Activated T-helper 1 cell treated with anti-CD3 and anti-CD28 coated beads, Interleukin-12 subunit alpha, Interleukin-12 subunit beta, Interleukin-2, Interleukin-4 antibody, amounts not matched to agents 30 ng/mL and 10 ng/mL and 1 ng/mL, durations not matched to agents 14 hours and 24 hours and 36 hours (primary cell): ENCODE results near the gene EMILIN2. TPM values are rescaled to one million over a fixed set of nuclear protein-coding genes. Genes with fewer than 3 reads are reported as not detected.
"Not testable (repeated sequence)": the region's sequence is repeated elsewhere in the genome, so short reads cannot be mapped to it uniquely, and the experiment has no call there.

Experiments
- DNase-seq: peaks from one replicate; pipeline ENCODE4 v3.0.0; 2021; ENCODE audit warnings: low spot score
- H3K27ac Mint-ChIP-seq: one replicate; pipeline ENCODE4 v1.8.0; 2021; ENCODE audit warnings: mild to moderate bottlenecking, mixed read lengths
- H3K27me3 Mint-ChIP-seq: one replicate; pipeline ENCODE4 v1.8.0; 2022; ENCODE audit warnings: mild to moderate bottlenecking, moderate library complexity, mixed read lengths; ENCODE audit not compliant: insufficient read depth
- H3K36me3 Mint-ChIP-seq: one replicate; pipeline ENCODE4 v1.8.0; 2021; ENCODE audit warnings: low read depth, mixed read lengths
- H3K4me1 Mint-ChIP-seq: one replicate; pipeline ENCODE4 v1.8.0; 2021; ENCODE audit warnings: low read depth, mixed read lengths
- H3K4me3 Mint-ChIP-seq: one replicate; pipeline ENCODE4 v1.8.0; 2021; ENCODE audit warnings: mild to moderate bottlenecking, moderate library complexity, mixed read lengths
- H3K9me3 Mint-ChIP-seq: one replicate; pipeline ENCODE4 v1.8.0; 2021; ENCODE audit warnings: mixed read lengths
- intact Hi-C: fragments of 100-400 bp; cut with micrococcal nuclease; formaldehyde crosslinking; loops from one replicate; pipeline ENCODE4 v1.15.1; 2024
- total RNA-seq: library from RNA; stranded (reverse); gene quantifications from 2 replicates; pipeline ENCODE4 v1.2.3, GENCODE V29; 2022

The EMILIN2 gene
- total RNA-seq, 1 donor from 2014 or later, result 28.0 TPM

DNA sequence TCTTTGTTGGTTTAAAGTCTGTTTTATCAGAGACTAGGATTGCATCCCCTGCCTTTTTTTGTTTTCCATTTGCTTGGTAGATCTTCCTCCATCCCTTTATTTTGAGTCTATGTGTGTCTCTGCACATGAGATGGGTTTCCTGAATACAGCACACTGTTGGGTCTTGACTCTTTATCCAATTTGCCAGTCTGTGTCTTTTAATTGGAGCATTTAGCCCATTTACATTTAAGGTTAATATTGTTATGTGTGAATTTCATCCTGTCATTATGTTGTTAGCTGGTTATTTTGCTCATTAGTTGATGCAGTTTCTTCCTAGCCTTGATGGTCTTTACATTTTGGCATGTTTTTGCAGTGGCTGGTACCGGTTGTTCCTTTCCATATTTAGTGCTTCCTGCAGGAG lies 17.2 kb downstream of the EMILIN2 start:
- H3K4me3 Mint-ChIP-seq, H3K27ac Mint-ChIP-seq, H3K4me1 Mint-ChIP-seq, H3K36me3 Mint-ChIP-seq, H3K27me3 Mint-ChIP-seq, DNase-seq, intact Hi-C loops: not testable (repeated sequence)
- H3K9me3 Mint-ChIP-seq, result peaks cover 14% of the 10 kb centered on the region

DNA sequence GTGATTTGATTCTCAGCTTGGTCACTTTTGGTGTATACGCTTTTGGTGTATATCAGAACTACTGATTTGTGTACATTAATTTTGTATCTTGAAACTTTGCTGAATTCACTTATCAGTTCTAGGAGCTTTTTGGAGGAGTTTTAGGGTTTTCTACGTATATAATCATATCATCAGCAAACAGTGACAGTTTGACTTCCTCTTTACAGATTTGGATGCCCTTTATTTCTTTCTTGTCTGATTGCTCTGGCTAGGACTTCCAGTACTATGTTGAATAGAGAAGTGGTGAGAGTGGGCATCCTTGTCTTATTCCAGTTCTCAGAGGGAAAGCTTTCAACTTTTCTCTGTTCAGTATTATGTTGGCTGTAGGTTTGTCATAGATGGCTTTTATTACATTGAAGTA lies 19.7 kb downstream of the EMILIN2 start:
- intact Hi-C loops, H3K9me3 Mint-ChIP-seq, H3K4me1 Mint-ChIP-seq, H3K27ac Mint-ChIP-seq, H3K27me3 Mint-ChIP-seq, DNase-seq, H3K36me3 Mint-ChIP-seq, H3K4me3 Mint-ChIP-seq: not testable (repeated sequence)

DNA sequence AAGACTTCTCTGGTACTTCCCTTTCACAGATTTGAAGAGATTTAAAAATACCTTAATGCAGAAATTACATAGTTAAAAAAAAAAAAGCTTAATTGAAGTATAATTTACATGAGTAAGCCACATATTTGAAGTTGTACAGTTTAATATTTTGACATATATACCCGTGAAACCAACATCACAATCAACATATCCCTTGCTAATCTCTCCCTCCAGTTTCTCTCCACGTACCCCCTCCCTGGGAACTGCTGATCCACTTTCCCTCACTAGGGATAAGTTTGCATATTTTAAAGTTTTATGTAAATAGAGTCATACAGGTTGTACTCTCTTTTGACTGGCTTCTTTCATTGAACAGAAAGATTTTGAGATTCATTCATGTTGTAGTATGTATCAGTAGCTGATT lies 22.4 kb downstream of the EMILIN2 start:
- Mint-ChIP-seq H3K4me3 (no peak overlapping the region), H3K27ac (no peak overlapping the region), H3K27me3 (no peaks in the 10 kb centered on the region), H3K36me3 (no peaks in the 10 kb centered on the region), H3K9me3 (peaks cover 3% of the 10 kb centered on the region), H3K4me1 (no peaks in the 10 kb centered on the region)
- intact Hi-C loops, result no loop called here
- DNase-seq, result no peak

DNA sequence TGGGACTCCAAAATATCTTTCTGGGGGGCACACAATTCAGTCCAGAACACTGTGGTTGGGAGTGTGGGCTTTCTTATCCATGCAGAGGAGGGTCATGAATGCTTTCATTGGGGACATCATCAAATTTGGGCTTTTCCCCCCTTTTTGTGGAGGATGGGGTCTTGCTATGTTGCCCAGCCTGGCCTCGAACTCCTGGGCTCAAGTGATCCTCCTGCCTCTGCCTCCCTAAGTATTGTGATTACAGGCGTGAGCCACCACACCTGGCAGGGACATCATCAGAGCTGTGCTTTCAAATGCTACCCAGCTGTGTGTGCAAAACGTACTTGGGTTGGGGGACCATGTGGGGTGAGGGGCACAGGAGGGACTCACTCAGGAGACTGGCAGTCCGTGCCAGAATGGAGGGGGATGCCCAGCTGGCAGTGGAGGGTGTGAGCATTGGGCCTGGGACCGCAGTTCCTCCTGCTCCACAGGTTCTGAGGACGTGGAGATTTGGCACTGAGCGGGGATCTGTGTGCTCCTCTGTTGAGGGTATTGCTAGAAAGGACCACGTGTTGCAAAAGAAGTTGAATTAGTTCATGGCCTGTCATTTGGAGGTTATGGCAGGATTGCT lies 24.4 kb downstream of the EMILIN2 start:
- no peak overlapping the region for H3K27ac Mint-ChIP-seq
- no peaks in the 10 kb centered on the region for H3K4me1 Mint-ChIP-seq
- no peaks in the 10 kb centered on the region for H3K36me3 Mint-ChIP-seq
- H3K9me3 Mint-ChIP-seq, result peaks cover 2% of the 10 kb centered on the region
- no peak overlapping the region for H3K4me3 Mint-ChIP-seq
- DNase-seq, result no peak
- intact Hi-C loops, result no loop called here
- no peaks in the 10 kb centered on the region for H3K27me3 Mint-ChIP-seq

DNA sequence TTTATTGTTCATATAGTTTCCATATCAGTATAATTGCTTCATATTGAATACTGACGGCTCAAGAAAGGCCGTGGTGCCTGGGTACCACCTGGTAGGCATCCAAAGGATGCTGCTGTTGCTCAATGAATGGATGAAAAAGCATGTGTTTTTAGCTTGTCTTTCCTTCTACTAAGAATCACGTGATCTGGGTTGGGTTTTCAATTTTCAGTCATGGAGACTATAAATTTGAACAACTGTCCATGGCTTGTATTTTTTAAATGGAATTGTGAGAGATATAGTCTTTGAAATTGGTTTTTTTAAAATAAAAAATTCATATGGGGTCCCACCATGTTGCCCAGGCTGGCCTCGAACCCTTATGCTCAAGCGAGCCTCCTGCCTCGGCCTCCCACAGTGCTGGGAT lies 25.3 kb downstream of the EMILIN2 start:
- H3K4me3 Mint-ChIP-seq, result no peak overlapping the region
- H3K27me3 Mint-ChIP-seq, result no peaks in the 10 kb centered on the region
- intact Hi-C loops, result no loop called here
- no peak for DNase-seq
- H3K36me3 Mint-ChIP-seq, result no peaks in the 10 kb centered on the region
- H3K4me1 Mint-ChIP-seq, result no peaks in the 10 kb centered on the region
- no peaks in the 10 kb centered on the region for H3K9me3 Mint-ChIP-seq
- H3K27ac Mint-ChIP-seq, result no peak overlapping the region

DNA sequence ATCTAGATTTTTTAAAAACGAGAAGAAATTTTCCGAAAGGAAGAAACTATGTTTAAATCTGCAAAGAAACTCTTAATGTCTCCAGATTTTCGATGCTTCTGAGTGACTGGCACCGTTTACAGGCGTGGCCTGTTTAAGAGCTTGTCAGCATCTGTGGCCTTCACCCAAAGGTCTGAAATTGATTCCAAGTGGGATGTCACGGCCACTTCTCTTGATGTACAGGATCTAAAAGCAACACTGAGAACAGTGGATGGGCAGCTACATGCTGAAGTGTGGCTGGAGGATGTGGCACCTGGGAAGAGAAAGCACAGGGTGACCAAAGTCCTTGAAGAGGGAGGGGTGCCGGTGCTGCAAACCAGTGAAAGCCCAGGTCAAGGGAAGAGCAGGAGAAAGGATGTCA lies 28.0 kb downstream of the EMILIN2 start:
- no peak for DNase-seq
- no peak overlapping the region for H3K27ac Mint-ChIP-seq
- H3K27me3 Mint-ChIP-seq, result peaks cover 3% of the 10 kb centered on the region
- no peaks in the 10 kb centered on the region for H3K9me3 Mint-ChIP-seq
- no peaks in the 10 kb centered on the region for H3K4me1 Mint-ChIP-seq
- intact Hi-C loops, result no loop called here
- no peak overlapping the region for H3K4me3 Mint-ChIP-seq
- no peaks in the 10 kb centered on the region for H3K36me3 Mint-ChIP-seq

DNA sequence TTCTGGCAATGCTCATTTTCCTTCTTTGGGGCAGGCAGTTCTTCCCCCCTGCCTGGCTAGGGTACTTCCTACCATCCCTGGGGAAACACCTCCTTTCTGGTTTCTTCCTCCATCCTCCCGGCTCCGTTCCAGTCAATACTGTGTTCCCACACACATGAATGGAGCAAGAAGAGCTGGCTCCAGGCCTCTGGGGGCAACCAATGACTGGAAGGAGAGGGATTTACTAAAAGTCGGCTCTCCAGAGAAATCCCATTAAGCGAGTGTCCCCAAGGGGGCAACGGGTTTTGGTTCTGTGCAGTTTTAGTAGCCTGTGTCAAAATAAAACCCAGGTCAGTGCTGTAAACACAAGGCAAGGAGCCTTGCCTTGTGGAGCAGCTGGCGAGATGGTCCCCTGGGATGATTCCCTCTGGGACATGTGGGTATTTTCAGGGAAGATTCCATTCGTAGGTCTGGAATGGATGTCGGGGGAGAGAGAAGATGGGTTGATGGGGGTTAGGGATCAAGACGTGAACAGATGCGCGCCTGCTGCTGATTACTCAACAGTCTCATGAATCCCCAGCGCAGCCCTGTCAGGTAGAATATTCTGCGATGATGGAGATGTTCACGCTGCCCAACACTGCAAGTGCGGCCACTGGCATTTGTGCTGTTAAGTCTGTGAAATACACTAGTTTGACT lies 32.0 kb downstream of the EMILIN2 start:
- intact Hi-C loops, result no loop called here
- peaks cover 2% of the 10 kb centered on the region for H3K36me3 Mint-ChIP-seq
- no peak overlapping the region for H3K4me3 Mint-ChIP-seq
- peaks cover 21% of the 10 kb centered on the region for H3K4me1 Mint-ChIP-seq
- no peaks in the 10 kb centered on the region for H3K9me3 Mint-ChIP-seq
- no peak for DNase-seq
- H3K27ac Mint-ChIP-seq, result peak overlapping the region; percentile 68
- peaks cover 3% of the 10 kb centered on the region for H3K27me3 Mint-ChIP-seq

DNA sequence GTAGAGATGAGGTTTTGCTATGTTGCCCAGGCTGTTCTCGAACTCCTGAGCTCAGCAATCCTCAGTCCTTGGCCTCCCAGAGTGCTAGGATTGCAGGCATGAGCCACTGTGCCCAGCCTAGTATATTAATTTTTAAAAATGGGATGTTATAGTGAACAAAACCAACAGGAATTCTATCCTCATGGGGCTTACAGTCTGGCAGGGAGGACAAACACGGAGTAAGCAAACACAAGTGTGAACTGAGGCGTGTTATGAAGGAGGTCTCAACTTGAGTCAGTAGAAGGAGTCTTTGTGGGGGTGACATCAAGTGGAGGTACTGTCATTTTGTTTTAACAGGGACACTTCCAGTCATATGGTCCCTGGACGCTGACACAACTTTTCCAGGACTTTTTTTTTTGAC lies 33.1 kb downstream of the EMILIN2 start:
- Mint-ChIP-seq H3K9me3 (no peaks in the 10 kb centered on the region), H3K36me3 (peaks cover 2% of the 10 kb centered on the region), H3K27ac (no peak overlapping the region), H3K4me1 (peaks cover 26% of the 10 kb centered on the region), H3K4me3 (no peak overlapping the region), H3K27me3 (peaks cover 3% of the 10 kb centered on the region)
- DNase-seq, result no peak
- intact Hi-C loops, result no loop called here

DNA sequence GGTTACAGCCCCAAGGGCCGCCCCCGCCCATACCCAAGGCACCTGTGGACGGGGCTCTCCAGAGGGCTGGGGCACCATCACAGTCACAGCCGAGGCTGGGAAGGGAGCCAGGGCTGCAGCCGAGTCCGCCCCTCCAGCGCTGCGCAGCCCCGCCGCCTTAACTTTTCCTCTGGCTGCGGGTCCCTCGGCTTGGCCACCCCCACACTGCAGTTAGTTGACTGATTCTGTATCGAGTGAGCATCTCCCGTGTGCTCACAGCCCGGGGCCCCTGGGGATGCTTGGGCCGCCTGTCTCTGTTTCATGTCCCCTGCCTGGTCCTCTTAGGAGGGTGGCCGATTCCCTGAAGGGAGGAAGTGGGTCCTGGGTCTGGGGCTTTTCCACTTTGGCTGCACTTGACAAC lies 33.7 kb downstream of the EMILIN2 start:
- no peaks in the 10 kb centered on the region for H3K9me3 Mint-ChIP-seq
- peaks cover 30% of the 10 kb centered on the region for H3K4me1 Mint-ChIP-seq
- no peak overlapping the region for H3K4me3 Mint-ChIP-seq
- no peak for DNase-seq
- peaks cover 3% of the 10 kb centered on the region for H3K27me3 Mint-ChIP-seq
- intact Hi-C loops, result no loop called here
- H3K27ac Mint-ChIP-seq, result no peak overlapping the region
- peaks cover 2% of the 10 kb centered on the region for H3K36me3 Mint-ChIP-seq

DNA sequence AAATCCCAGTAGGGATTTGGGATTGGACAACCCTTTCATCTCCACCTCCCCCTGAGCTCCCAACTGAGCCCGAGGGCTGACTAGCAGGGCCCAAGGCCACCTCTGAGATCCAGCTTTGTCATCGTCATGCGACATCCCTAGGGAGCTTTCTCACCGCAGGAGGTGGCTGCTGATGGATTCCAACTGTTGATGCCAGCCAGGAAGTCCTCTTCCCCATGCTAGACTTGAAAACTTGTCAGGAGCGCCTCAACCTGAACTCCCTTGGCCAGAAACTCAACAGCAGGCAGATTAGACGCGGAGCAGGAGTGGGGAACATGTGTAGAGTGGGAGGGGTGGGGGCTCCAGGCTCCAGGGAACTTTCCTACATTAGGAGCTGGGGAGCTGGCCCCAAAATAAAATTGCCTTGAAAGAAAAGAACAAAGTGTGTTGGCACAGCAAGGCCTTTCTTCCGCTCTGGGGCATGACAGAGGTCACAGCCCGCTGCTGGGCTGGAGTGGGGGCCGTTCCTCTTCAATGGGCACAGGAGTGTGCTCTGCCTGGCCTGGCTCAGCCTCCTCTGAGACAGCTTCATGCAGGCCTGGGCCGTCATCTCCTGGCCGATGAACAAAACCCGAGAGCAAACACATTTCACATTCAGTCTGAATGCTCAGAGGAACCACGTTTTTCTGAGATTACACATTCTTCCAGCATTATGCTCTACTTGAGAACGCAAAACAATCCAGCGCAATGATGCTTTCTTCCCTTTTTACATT lies 34.5 kb downstream of the EMILIN2 start:
- Mint-ChIP-seq H3K9me3 (peaks cover under 1% of the 10 kb centered on the region), H3K36me3 (peaks cover 2% of the 10 kb centered on the region), H3K27me3 (peaks cover 3% of the 10 kb centered on the region), H3K27ac (peak overlapping the region; percentile 52), H3K4me1 (peaks cover 30% of the 10 kb centered on the region), H3K4me3 (peak overlapping the region; percentile 66)
- intact Hi-C loops, result no loop called here
- no peak for DNase-seq

DNA sequence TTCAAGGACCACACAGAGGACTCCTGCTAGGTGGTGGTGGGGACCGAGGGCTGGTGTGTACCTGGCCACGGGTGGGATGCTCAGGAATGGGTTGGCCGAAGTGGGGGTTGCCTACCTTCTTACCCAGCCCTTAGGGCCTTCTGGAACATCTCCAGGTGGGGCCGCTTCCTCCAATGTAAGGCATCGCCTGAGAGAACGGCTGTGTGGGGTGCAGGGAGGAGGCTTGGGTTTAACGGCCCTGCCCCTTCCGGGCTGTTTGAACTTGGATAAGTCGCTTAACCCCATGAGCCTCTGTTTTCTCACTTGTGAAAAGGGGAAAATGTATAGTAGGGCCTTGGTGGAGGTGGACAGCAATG lies 35.0 kb downstream of the EMILIN2 start:
- peak overlapping the region; percentile 66 for H3K4me3 Mint-ChIP-seq
- no peak for DNase-seq
- peaks cover 30% of the 10 kb centered on the region for H3K4me1 Mint-ChIP-seq
- H3K9me3 Mint-ChIP-seq, result peaks cover 6% of the 10 kb centered on the region
- peaks cover 4% of the 10 kb centered on the region for H3K36me3 Mint-ChIP-seq
- intact Hi-C loops, result loop anchor here (2.0 kb wide), 2 partner anchors 25 to 33 kb away; no protein-coding TSS in a partner anchor
- H3K27me3 Mint-ChIP-seq, result peaks cover 3% of the 10 kb centered on the region
- peak overlapping the region; percentile 52 for H3K27ac Mint-ChIP-seq

DNA sequence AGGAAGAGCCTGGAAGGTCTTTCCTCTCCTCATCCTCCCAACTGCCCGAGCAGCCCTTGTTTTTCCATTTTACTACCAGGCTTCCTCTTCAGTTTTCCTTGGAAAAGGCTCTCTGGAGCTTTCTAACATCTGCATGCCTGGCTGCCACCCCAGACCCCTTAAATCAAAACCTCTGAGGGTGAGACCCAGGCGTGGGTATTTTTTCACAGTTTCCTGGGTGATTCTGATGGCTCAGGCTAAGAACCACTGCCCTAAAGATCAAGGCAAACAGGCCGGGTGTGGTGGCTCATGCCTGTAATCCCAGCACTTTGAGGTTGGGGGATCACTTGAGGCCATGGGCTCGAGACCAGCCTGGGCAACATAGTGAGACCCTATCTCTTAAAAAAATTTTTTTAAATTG lies 35.4 kb downstream of the EMILIN2 start:
- no peak for DNase-seq
- Mint-ChIP-seq H3K27me3 (peaks cover 3% of the 10 kb centered on the region), H3K9me3 (peaks cover 10% of the 10 kb centered on the region), H3K4me1 (peaks cover 30% of the 10 kb centered on the region), H3K4me3 (no peak overlapping the region), H3K27ac (peak overlapping the region; percentile 52), H3K36me3 (peaks cover 5% of the 10 kb centered on the region)
- intact Hi-C loops, result loop anchor here (2.0 kb wide), 2 partner anchors 25 to 33 kb away; no protein-coding TSS in a partner anchor

DNA sequence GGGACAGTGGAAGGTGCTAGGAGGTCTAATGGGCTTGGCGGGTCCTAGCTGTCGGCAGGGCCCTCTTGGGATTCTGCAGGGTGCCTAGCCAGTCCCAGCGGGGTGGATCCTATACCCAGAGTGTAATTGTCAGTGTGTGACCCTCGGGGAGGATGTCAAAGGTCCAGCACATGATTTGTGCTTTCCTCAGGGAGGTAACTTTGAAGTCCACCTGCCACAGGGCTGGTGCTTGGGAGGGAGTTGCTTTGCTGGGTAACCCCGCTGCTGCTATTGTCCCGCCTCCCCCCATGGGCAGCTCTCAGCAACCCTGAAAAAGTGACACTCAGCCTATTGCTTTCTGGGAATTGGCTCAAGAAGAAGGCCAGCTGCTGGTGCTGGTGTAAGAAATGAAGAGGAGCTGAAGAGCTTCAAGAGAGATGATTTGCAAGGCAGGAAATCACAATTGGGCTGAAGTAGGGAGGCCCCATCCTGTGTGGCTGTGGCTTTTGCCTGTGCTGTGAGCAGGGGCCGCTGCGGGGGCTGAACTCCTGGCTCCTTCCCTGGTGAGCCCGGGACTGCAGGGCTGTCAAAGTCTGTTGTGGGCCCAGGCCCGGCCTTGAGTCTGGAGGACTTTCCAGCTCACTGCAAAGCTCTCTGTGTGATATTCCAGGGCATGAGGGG lies 36.4 kb downstream of the EMILIN2 start:
- H3K9me3 Mint-ChIP-seq, result peaks cover 14% of the 10 kb centered on the region
- peaks cover 8% of the 10 kb centered on the region for H3K36me3 Mint-ChIP-seq
- H3K4me3 Mint-ChIP-seq, result peak overlapping the region; percentile 48
- peak; percentile 43 for DNase-seq
- peaks cover 30% of the 10 kb centered on the region for H3K4me1 Mint-ChIP-seq
- H3K27ac Mint-ChIP-seq, result peak overlapping the region; percentile 89
- intact Hi-C loops, result loop anchor here (2.0 kb wide), 2 partner anchors 24 to 34 kb away; no protein-coding TSS in a partner anchor
- H3K27me3 Mint-ChIP-seq, result peaks cover 4% of the 10 kb centered on the region
